ENCODE measurements around the gene LENG8.

The LENG8 gene

GRCh38 chr19:54448774-54449700 is at the start of gene LENG8:
Gene LENG8, plus strand, starts transcription at chr19:54449199. Its CDS starts 2,146 bp downstream, at chr19:54451345.
- DNase-seq, result peak; percentile 93 to 95

GRCh38 chr19:54400913-54401312 is 48.1 kb upstream of the LENG8 start:
- no peak for DNase-seq

GRCh38 chr19:54403054-54403453 is 45.9 kb upstream of the LENG8 start:
- no peak for DNase-seq

DNA sequence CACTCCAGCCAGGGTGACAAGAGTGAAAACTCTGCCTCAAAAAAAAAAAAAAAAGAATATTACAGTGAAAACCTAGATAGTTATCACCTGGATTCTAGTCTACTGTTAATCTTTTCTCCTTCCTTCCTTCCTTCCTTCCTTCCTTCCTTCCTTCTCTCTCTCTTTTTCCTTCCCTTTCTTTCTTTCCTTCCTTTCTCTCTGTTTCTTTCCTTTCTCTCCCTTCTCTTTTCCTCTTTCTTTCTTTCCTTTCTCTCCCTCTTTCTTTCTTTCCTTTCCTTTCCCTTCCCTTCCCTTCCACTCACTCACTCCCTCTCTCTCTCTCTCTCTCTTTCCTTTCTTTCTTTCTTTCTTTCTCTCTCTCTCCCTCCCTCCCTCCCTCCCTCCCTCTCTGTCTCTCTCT is 43.4 kb upstream of the LENG8 start:
- no peak for DNase-seq

- no peak for DNase-seq
Measured at GRCh38 chr19:54407780-54408179, 41.2 kb upstream of the LENG8 start.

GRCh38 chr19:54408456-54409026 is 40.5 kb upstream of the LENG8 start:
- no peak for DNase-seq

DNA sequence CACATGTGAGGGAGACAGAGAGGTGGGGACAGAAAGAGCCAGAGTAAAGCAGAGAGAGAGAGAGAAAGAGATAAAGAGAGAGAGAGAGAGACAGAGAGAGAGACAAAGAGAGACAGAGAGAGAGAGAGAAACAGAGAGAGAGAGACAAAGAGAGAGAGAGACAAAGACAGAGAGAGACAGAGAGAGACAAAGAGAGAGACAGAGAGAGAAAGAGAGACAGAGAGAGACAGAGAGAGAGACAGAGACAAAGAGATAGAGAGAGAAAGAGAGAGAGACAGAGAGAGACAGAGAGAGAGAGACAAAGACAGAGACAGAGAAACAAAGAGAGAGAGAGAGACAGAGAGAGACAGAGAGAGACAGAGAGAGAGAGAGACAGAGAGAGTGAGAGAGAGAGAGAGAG is 38.0 kb upstream of the LENG8 start:
- no peak for DNase-seq

DNA sequence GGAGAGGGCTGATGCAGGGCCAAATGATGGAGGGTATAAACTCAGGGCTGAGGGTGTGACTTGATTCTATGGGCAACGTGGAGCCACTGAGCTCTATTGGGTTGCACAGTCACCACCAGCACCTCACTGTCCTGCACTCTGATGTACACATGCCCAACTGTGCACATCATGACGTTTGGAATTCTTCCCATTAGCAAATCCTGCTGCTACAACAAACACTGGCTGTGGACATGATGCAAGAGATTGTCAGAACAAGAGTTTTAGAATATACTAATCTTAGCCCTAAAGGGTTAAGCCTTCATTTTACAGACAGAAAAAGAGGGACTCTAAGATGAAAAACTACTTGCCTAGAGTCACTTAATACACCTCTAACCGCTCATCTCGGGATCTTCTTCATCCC is 36.1 kb upstream of the LENG8 start:
- no peak for DNase-seq

GRCh38 chr19:54414156-54414555 is 34.8 kb upstream of the LENG8 start:
- no peak for DNase-seq

DNA sequence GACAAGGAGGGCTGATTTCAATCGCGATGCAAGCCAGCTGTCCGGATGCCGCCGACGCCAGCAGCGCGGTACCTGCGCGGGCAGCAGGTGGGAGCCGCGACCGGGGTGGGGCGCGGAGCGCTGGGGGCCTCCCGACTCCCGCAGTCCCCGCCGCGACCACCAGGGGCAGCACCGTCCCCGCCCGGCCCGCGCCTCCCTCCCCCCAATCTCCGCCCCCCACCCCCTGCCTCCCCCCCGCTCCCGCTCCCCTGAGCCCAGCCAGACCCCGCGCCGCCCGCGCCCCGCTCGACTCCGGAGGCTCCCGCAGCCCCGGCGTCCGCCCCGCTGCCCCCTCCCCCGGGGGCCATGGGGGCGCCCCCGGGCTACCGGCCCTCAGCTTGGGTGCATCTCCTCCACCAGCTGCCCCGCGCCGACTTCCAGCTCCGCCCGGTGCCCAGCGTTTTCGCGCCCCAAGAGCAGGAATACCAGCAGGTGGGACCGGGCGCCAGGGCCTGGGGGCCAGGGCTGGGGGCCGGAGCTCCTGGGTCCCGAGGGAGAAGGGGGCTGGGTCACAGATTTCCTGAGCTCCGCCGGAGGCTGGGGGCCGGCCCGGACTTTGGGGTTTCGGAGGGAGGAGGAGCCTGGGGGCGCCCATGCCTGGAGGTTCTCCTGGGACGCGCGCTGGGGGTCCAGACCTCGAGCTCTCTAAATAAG is 33.6 kb upstream of the LENG8 start, which contains the start of gene TTYH1:
TTYH1 (plus strand) TSS at position 257 of the 693 bp plus-strand sequence; CDS start at position 346, 89 bp downstream.
- DNase-seq, result no peak

- no peak for DNase-seq
Measured at GRCh38 chr19:54415901-54416673, 32.9 kb upstream of the LENG8 start.

DNA sequence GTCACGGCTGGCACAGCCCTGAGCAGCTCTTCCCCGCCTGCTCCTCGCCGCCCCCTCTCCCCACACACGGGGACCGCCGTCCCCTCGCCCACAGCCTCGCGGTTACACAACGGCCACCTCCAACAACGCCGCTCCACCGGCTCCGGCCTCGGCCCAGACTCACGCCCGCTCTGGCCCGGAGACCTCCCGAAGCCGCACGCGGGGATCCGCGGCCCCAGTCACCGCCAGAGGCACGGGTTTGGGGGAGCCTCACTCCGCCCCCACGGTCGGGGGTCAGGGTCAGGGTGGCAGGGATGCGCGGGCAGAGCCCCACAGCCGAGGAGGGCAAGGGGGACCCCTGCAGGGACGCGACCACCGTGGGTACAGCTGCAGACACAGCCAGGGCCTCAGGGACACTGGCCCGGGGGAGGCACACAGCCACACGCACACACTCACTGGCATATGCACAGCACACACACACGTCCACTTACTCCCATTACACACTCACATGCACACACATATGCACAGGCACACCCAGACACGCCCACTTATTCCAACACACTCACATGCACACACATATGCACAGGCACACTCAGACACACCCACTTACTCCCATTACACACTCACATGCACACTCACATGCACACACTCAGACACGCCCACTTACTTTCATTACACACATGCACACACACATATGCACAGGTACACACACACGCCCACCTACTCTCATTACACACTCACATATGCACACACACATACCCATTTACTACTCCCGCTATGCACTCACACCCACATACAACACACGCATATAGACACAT is 32.1 kb upstream of the LENG8 start:
- DNase-seq, result no peak

DNA sequence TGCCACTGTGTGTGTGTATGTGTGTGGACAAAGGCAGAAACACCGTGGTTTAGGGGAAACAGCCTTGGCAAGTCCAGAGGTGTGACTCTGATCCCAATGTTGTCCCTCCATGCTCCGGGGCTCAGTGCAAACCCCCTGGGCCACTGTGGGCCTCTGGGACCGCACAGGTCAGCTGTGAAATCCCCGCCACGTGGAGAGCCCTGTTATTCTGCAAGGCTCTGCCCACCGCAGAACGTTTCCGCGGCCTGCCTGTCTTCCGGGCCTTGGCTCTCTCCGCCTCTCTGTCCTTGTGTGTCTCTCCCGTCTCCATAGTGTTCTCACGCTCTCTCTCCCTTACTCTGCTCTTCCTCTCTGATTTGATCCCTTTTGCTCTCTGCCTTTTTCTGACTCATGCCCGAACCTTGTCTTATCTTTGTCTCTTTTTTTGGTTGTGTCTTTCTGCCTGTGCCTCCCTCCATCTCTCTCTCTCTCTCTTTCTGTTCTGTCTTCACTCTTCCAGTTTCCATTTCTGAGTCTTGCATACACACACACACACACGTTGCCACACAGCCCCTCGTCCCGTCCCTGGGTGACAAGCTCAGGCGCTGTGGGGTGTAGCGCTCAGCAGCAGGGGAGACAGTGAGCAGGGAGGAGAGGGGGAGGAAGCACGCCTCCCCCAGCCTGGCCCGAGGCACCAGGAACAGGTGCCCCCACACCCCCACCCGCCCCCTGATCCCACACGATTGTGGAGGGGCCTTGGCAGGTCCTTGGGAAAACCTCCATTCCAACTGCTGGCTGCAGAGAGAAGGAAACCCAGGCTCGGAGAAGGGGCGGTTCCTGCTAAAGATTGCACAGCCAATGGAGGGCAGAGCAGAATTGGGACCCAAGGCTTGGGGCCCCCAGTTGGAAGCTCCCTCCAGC is 30.7 kb upstream of the LENG8 start:
- no peak for DNase-seq

DNA sequence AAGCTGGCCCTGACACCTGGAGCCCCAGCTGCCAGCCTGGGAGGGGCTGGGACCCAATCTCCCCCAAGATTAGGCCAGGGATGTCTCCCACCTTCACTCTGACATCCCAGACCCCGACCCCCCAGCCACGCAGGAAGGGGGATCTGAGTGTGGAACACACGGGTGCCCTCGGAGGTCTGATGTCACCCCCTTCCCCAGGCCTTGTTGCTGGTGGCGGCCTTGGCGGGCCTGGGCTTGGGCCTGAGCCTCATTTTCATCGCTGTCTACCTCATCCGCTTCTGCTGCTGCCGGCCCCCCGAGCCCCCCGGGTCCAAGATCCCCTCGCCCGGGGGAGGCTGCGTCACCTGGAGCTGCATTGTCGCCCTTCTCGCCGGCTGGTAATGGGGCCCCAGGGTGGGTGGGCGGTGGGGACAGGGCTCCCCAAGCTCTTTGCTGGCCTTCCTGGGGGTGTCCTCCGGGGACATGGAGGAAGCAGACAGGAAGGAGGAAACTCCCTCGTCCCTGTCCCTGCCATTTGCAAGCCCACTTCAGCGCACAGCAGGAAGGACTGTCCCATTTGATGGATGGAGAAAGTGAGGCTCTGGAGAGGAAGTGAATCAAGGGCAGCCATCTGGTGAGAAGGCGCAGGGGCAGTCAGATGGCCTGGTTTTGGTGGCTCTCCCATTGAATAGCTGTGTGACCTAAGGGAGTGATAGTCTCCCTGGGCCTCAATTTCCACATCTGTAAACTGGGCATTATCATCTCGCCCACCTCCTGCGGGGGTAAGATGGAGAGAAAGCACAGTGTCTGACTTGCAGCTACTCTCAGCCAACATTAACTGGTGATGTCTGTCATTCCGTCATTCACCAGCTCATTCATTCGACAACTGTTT is 29.8 kb upstream of the LENG8 start:
- no peak for DNase-seq

GRCh38 chr19:54420068-54420382 is 29.0 kb upstream of the LENG8 start:
- no peak for DNase-seq

GRCh38 chr19:54420383-54421168 is 28.4 kb upstream of the LENG8 start:
- DNase-seq, result no peak

- DNase-seq, result no peak
Measured at GRCh38 chr19:54421169-54421516, 27.9 kb upstream of the LENG8 start.

GRCh38 chr19:54421521-54421920 is 27.5 kb upstream of the LENG8 start:
- DNase-seq, result no peak

GRCh38 chr19:54422136-54422535 is 26.9 kb upstream of the LENG8 start:
- DNase-seq, result no peak
